C4-2B (cell line): ENCODE data around the gene ZDHHC13.

Experiments used
- CTCF ChIP-seq: fragments of 450-650 bp; conservative IDR thresholded peaks from 2 replicates; pipeline ENCODE4 v1.5.1; 2017; ENCODE audit warnings: mild to moderate bottlenecking
- ZFX ChIP-seq: fragments of 450-650 bp; IDR thresholded peaks from 2 replicates; pipeline ENCODE4 v1.6.1; 2017

- TF ChIP-seq CTCF (no peak), ZFX (no peak)
These were observed 25.6 kb upstream of the ZDHHC13 start for GRCh38 chr11:19091366-19091765.
